Suppressor macrophage (primary cell): ENCODE data around the gene SUGCT.

ENCODE experiments used
- DNase-seq, 4 experiments: peaks; one replicate each; pipeline ENCODE4 v3.0.0-alpha.2; 2020 to 2022

The SUGCT gene

DNA sequence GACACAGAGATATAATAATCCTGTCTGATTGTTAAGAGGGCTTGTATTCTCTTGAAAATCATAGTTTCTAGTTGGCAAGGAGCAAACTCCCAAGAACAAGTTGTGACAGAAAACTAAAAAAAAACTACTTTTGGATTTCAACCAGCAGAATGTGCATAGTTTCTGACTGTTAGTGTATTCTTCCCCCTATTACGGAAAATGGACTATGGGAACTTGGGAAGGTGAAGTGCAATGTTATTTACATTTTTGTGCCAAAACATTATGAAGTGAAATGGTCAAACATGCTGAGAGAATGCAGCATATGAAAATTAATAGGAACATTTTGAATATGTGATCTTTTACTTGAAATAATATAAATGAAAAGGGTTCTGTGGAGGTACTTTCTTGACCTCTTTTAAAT, 660.8 kb downstream of the SUGCT start:
- no peak for DNase-seq

GRCh38 chr7:40796723-40797122, 661.9 kb downstream of the SUGCT start:
- DNase-seq: no peak

GRCh38 chr7:40798613-40799012, 663.8 kb downstream of the SUGCT start:
- no peak for DNase-seq

DNA sequence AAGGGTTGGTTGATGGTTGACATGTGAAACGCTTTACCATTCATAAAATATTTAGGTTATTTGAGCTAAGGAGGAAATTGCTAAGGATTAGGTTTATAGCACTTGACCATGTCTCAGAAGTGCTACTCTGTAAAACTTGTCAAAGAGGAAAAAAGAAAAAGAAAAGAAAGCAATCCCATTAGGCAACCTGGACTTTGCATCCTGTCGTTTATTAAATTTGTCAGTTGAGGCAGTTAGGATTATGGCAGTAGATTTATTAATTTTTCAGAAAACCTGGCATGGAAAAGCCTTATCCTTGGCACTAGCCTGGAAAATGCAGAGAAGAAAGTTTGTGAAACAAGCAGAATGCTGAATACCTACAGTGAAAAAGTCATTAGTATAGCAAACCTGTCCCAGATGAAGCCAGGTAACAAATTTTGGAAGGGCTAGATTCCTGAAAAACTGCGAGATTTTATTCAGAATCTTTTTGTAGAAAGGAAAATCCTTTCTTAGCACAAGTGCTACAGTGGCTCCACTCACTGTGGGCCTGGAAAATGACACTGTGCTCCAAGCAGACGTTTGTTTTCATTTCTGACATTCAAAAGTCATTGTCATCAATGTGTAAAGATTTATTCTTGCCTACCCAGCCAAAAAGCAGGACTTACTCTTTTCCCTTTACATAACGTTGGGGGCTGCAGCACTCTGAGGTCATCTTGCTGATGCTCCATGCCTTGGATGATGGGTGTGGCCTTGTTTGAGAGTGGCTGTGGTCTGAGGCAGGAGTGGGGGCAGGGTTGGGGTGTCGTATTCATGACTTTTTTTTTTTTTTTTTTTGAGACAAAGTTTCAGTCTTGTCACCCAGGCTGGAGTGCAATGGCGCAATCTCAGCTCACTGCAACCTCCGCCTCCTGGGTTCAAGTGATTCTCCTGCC, 664.9 kb downstream of the SUGCT start:
- DNase-seq: no peak

DNA sequence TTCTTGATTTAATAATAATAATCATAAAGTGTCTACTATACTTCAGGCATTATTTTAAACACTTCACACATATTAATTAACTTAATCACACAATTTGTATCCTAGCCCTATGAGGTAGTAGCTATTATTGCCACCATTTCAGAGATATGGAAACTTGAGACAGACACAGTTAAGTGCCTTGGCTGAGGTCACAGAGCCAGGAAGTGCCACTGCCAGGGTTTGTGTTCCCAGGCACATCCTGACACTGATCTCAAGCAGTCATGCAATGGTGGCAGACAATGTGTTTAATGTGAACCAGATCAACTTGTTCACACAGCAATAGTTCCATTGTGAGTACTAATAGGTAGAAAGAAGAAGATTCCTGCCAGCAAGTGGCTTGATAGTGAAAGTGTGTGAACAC, 666.0 kb downstream of the SUGCT start:
- DNase-seq: no peak

- peak in 2 of 4 experiments; percentile 5 to 28 for DNase-seq
Observed at GRCh38 chr7:40802497-40802896, 667.7 kb downstream of the SUGCT start.

DNA sequence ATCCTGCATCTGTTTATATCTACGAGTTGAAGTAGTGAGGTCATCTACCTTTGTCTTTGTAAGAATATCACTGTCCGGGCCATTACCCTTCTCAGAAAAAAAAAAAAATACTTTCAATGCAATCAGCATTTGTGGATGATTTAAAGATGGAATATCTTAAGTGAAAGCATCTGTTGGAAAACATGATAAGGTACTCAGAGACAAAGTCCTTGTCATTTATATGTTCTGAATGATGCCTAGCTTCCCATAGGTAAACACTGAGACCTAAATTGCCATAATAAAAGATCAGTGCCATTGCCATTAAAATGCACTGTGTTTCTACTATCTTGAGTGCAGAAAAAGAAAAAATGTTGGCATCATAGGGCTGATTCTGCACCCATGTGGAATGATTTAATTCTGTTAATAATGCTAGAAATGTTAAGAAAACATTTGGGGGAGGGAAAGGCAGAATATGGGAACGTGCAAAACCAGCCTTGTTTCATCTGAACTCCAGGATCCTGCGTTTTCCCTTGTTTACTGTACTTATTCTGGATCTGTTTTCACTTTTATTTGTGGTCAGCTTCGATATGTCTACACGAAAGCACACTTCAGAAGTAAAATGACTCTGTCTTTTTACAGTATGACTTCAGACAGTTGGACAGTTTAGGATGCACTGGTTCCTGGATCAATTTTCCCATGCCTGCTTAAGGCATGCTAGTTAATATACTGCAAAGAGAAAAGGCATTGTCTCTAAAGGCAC, 669.8 kb downstream of the SUGCT start:
- no peak for DNase-seq

- no peak for DNase-seq
Observed at GRCh38 chr7:40805361-40805760, 670.6 kb downstream of the SUGCT start.

DNA sequence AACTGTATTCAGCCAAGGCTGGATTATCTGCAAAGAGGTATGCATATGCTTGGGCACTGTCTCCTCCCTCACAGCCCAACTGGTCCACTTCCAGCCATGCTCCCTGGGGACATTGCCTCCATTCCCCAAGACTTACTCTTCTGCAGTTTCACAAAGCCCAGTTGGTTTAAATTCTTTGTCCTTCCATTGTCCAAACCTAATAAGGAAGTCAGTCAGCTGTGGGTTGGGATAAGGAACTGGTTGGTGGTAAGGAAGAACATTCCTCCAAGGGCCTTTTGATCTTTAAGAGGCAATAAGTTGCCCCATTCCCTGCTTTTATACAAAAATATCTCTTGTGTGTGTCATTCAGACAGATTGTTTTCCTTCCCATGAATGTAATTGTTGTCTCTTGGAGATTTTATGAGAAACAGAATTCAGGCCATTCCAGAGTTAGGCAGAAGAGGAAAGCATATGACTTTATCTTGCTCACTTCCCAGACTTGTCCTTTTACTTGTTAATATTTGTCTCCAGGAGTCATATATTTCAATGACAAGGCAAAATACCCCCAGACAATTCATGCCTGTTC, 673.7 kb downstream of the SUGCT start:
- DNase-seq: peak in 2 of 4 experiments; percentile 5 to 6

- no peak for DNase-seq
Observed at GRCh38 chr7:40810274-40810673, 675.5 kb downstream of the SUGCT start.

- no peak for DNase-seq
Observed at GRCh38 chr7:40811666-40812065, 676.9 kb downstream of the SUGCT start.

DNA sequence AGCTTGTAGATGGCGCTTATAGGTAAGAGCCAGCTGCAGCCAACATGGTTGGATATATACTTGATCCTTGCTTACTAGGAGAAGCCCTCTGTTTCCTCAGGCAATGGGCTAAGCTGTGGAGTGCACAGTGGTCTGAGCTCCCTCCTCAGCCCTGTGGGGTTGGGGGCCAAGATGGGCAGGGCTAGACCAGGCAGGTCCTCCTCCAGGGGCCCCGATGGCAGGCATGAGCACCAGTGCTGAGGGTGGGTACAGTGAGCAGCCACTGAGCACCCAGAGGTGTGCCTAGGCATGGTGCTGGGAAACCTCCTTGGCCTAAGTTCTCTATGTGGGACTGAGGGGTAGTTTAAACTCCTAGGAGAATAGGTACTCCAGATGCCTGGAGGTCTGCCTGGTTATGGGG, 680.2 kb downstream of the SUGCT start:
- DNase-seq: no peak

DNA sequence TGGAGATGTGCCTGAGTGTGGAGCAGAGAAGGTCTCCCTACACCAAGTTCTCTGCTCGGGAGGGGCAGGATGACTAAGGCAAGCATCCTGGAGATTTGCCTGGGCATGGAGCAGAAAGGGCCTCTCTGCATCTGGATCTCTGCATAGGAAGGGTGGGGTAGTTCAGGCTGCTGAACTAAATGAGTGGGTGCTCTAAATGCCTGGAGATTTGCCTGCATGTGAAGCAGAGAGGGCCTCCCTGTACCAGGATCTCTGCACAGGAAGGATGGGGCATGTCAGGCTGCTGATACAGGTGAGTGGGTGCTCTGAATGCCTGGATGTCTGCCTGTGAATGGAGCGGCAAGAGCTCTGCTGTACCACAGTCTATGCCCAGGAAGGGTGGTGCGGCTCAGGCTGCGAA, 680.7 kb downstream of the SUGCT start:
- no peak for DNase-seq

DNA sequence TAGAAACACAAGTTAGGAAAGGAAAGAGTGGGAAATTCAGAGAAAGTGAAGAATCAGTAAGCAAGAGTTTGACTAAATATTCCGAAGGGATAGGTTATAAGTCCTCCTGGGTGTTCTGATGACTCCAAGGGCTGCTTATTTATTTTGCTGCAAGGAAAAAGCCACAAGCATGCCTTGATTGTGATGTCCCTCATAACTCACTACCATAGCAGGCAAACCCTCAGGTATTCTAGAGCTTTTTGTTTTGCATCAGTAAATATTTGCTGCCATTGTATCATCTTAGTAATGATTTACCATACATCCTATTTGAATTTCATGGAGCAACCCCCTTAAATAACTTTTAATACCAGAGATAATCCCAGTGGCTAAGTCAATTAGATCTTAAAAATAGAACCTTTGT, 688.1 kb downstream of the SUGCT start:
- no peak for DNase-seq

- DNase-seq: no peak
Observed at GRCh38 chr7:40824461-40824860, 689.7 kb downstream of the SUGCT start.

GRCh38 chr7:40826411-40827221, 691.8 kb downstream of the SUGCT start:
- no peak for DNase-seq

GRCh38 chr7:40827222-40828085, 692.6 kb downstream of the SUGCT start:
- no peak for DNase-seq

DNA sequence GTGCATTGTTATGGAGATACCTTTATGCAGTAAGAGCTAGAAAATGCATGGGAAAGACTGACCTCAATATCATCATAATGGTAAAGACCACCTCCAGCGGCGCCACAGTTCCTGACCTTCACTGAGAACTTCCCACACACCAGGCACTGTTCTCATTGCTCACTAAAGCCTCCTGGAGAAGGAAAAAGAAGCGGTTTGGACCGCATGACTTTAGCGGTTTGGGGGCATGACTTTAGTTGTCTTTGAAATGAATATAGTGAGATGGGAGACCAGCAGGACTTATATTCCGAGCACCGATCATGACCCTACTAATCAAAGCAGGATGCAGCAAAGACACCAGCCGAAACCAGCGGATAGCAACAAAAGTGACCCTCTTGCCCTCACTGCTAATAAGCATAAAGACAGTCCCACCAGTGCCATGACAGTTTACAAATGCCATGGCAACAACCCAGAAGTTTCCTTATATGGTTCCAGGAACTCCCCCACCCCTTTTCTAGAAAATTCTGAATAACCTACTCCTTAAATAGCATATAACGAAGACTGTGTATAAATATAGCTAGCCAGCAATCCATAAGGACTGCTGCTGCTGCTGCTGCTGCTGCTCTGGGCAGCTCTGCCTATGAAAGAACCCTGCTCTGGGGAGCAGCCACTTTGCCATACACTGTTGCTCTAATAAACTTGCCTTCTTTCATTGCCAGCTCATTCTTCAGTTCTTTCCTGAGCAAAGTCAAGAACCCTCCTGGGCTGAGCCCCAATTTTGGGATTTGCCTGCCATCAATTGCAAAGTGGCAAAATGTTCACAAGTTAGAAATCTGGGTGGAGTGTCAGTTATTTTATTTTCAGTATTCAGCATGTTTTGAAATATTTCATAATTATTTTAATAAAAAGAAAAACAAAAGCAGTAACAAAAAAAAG, 694.1 kb downstream of the SUGCT start:
- no peak for DNase-seq

- no peak for DNase-seq
Observed at GRCh38 chr7:40833191-40833887, 698.5 kb downstream of the SUGCT start.

DNA sequence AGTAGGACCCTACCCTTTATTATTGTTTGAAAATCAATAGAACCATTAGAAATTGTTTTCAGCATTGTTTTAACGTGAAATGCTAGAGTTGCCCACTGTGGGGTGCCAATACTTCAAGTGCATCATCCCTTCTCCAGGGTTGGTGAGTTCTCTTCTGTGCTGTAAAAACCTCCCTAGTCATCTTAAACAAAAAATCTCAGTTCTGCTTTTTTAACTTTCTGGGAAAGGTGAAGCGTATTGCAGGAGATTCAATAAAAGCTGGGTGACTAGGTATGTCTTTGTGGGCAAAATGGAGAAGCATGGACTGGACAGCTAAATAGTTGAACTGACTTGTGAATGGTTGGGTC, 699.1 kb downstream of the SUGCT start:
- no peak for DNase-seq
